Glutamatergic neuron (in vitro differentiated cells): ENCODE results near the gene FAF2. TPM values are rescaled to one million over a fixed set of nuclear protein-coding genes. Genes with fewer than 3 reads are reported as not detected.

ENCODE experiments used
- DNase-seq: peaks from one replicate; pipeline ENCODE4 v3.0.0; 2022
- H3K27ac Mint-ChIP-seq: one replicate; pipeline ENCODE4 v1.8.0; 2020; ENCODE audit warnings: mild to moderate bottlenecking, mixed read lengths, inconsistent platforms; ENCODE audit not compliant: unreplicated experiment
- H3K27me3 Mint-ChIP-seq: one replicate; pipeline ENCODE4 v1.8.0; 2020; ENCODE audit warnings: mild to moderate bottlenecking, moderate library complexity, mixed read lengths, inconsistent platforms; ENCODE audit not compliant: unreplicated experiment
- H3K36me3 Mint-ChIP-seq: one replicate; pipeline ENCODE4 v1.8.0; 2020; ENCODE audit warnings: mild to moderate bottlenecking, mixed read lengths, inconsistent platforms; ENCODE audit not compliant: unreplicated experiment
- H3K4me1 Mint-ChIP-seq: one replicate; pipeline ENCODE4 v1.8.0; 2020; ENCODE audit warnings: mild to moderate bottlenecking, low read depth, mixed read lengths, inconsistent platforms; ENCODE audit not compliant: unreplicated experiment
- H3K4me3 Mint-ChIP-seq: one replicate; pipeline ENCODE4 v1.8.0; 2020; ENCODE audit warnings: mild to moderate bottlenecking, mixed read lengths, inconsistent platforms; ENCODE audit not compliant: unreplicated experiment
- H3K9me3 Mint-ChIP-seq: one replicate; pipeline ENCODE4 v1.8.0; 2020; ENCODE audit warnings: mild to moderate bottlenecking, moderate library complexity, mixed read lengths, inconsistent platforms; ENCODE audit not compliant: unreplicated experiment
- total RNA-seq: library from RNA; stranded (reverse); fragmentation: NEBNext Ultra II Directional; extraction: Animal tissue kit (Norgen Biotek cat#: 25700); gene quantifications from one replicate; pipeline ENCODE4 v1.2.1, GENCODE V29; 2021; ENCODE audit not compliant: unreplicated experiment
- TF ChIP-seq, protein P1 (sequence below): fragments of 200-600 bp; sonication (generic); IDR thresholded peaks from one replicate; pipeline ENCODE4 v1.5.0; 2021; ENCODE audit not compliant: partially characterized antibody, unreplicated experiment

FAF2 gene
- total RNA-seq, 1 donor from 2014 or later: 52.9 TPM

DNA sequence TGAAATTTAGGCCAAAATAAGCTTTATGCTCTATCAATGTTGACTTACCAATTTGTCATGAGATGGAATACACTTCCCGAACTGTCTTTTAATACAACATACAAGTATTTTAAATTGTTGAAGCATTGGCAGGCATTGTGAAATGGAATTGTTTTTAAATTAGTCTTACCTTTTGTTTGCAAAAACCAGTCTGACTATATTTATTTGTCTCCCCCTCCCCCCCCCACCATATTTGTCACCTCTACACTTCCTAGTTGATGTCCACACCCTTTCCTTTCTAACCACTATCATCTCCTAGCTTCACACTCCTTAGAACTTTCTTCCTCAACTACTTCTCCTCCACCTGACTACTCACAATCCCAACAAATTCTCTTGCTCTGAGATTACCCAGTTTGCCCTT, 40.9 kb downstream of the FAF2 start:
- H3K27ac Mint-ChIP-seq: no peak overlapping the region
- no peaks in the 10 kb centered on the region for H3K9me3 Mint-ChIP-seq
- TF ChIP-seq, protein P1, sequence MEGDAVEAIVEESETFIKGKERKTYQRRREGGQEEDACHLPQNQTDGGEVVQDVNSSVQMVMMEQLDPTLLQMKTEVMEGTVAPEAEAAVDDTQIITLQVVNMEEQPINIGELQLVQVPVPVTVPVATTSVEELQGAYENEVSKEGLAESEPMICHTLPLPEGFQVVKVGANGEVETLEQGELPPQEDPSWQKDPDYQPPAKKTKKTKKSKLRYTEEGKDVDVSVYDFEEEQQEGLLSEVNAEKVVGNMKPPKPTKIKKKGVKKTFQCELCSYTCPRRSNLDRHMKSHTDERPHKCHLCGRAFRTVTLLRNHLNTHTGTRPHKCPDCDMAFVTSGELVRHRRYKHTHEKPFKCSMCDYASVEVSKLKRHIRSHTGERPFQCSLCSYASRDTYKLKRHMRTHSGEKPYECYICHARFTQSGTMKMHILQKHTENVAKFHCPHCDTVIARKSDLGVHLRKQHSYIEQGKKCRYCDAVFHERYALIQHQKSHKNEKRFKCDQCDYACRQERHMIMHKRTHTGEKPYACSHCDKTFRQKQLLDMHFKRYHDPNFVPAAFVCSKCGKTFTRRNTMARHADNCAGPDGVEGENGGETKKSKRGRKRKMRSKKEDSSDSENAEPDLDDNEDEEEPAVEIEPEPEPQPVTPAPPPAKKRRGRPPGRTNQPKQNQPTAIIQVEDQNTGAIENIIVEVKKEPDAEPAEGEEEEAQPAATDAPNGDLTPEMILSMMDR: no peak
- H3K4me1 Mint-ChIP-seq: no peaks in the 10 kb centered on the region
- no peaks in the 10 kb centered on the region for H3K36me3 Mint-ChIP-seq
- no peaks in the 10 kb centered on the region for H3K27me3 Mint-ChIP-seq
- no peak overlapping the region for H3K4me3 Mint-ChIP-seq
- DNase-seq: no peak

DNA sequence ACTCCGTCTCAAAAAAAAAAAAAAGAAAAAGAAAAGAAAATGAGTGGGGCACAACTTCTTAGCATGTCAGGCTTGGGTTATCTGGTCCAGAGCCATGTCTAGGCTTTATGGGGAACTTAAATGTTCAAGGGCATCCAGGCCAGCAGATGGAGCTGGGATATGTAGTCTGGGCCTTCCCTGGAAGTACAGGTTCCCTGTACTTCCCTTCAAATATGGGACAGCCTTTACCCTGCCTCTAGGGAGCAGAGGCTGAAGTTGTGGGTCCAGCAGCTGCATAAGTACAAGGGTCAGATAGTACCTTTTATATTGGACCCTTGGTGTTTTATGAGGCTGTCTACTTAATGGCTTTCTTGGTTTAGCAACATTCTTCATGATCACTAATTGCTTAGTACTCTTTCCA, 42.1 kb downstream of the FAF2 start:
- Mint-ChIP-seq H3K36me3 (no peaks in the 10 kb centered on the region), H3K9me3 (no peaks in the 10 kb centered on the region), H3K27ac (no peak overlapping the region), H3K27me3 (no peaks in the 10 kb centered on the region), H3K4me1 (no peaks in the 10 kb centered on the region), H3K4me3 (no peak overlapping the region)
- TF ChIP-seq, protein P1: no peak
- DNase-seq: no peak

DNA sequence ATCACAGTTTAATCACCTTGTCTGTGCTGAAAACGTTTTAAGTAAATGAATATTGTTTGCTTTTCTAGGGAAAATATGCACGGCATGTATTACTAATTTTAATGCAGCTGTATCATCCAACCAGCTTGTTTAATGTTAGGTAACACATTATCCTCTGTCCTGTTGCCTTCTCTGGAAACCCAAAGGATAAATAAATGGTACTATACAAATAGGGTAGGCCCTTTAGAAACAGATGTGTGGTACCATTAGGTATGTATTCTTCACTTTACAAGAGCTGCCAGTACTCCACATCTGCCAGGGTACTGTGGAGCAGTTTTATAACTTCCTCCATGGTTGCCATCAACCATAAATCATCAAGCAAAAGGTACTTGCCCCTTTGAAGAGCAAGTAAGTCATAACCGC, 42.9 kb downstream of the FAF2 start:
- Mint-ChIP-seq H3K4me3 (no peak overlapping the region), H3K27me3 (no peaks in the 10 kb centered on the region), H3K27ac (no peak overlapping the region), H3K9me3 (no peaks in the 10 kb centered on the region), H3K36me3 (no peaks in the 10 kb centered on the region), H3K4me1 (no peaks in the 10 kb centered on the region)
- DNase-seq: no peak
- TF ChIP-seq, protein P1: no peak

DNA sequence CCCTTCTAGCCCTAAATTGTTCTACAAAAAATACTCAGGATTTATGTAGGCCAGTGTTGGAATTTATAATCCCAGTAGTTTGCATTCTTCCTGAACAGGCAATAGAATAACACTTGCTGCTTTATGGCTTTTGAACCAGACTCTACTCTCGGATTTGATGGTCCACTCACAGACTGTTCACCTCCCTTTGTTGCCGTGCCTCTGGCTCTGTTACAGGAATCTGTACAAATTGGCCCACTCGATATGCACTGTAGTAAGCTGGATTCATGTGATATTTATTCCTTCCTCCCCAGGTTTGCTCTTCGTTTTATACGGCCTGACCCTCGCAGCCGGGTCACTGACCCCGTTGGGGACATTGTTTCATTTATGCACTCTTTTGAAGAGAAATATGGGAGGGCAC, 43.7 kb downstream of the FAF2 start:
- DNase-seq: no peak
- Mint-ChIP-seq H3K9me3 (peaks cover 2% of the 10 kb centered on the region), H3K36me3 (no peaks in the 10 kb centered on the region), H3K4me3 (no peak overlapping the region), H3K4me1 (no peaks in the 10 kb centered on the region), H3K27me3 (no peaks in the 10 kb centered on the region), H3K27ac (no peak overlapping the region)
- TF ChIP-seq, protein P1: no peak

DNA sequence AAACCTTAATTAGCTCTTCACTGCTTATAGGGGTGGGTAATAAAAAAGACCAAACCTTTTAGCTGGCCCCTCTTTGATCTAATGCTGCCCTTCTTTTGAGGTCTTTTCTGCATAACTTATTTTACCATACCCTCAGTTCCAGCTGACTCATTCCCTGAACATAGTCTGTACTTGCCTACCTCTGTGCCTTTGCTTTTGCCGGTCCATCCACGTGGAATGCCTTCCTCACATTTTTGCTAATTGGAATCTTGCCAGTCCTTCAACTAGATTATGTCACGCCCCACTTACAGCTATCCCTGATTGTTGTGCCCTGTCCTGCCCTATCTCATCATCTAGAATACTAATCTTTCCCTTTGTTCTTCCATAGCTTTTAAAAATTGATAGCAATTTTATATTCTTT, 44.2 kb downstream of the FAF2 start:
- Mint-ChIP-seq H3K27ac (no peak overlapping the region), H3K36me3 (no peaks in the 10 kb centered on the region), H3K4me1 (no peaks in the 10 kb centered on the region), H3K9me3 (peaks cover 2% of the 10 kb centered on the region), H3K27me3 (no peaks in the 10 kb centered on the region), H3K4me3 (no peak overlapping the region)
- DNase-seq: no peak
- TF ChIP-seq, protein P1: no peak
